Mesenchymal stem cell (in vitro differentiated cells and primary cell): ENCODE data around the gene KLF7.

Experiments
- DNase-seq: peaks from one replicate; pipeline ENCODE4 v3.0.0-alpha.2; 2013
- H2AFZ ChIP-seq: one replicate; pipeline ENCODE4 v1.6.1; 2013; ENCODE audit warnings: low read depth, mild to moderate bottlenecking, control low read depth, inconsistent platforms, low read length, moderate library complexity
- H2AK5ac ChIP-seq: 2 replicates; pipeline ENCODE4 v1.6.1; 2013; ENCODE audit warnings: low read length, moderate library complexity, mild to moderate bottlenecking, inconsistent platforms; ENCODE audit not compliant: severe bottlenecking
- H2BK120ac ChIP-seq: one replicate; pipeline ENCODE4 v1.6.1; 2013; ENCODE audit warnings: low read depth, mild to moderate bottlenecking, inconsistent platforms, low read length, moderate library complexity
- H2BK12ac ChIP-seq, 2 experiments: one replicate each; pipeline ENCODE4 v1.6.1; 2013; ENCODE audit warnings: inconsistent platforms in 2 of 2, low read length in 2 of 2, mild to moderate bottlenecking in 2 of 2, moderate library complexity in 2 of 2, control low read depth in 1 of 2
- H2BK15ac ChIP-seq: one replicate; pipeline ENCODE4 v1.6.1; 2013; ENCODE audit warnings: mild to moderate bottlenecking, low read depth, inconsistent platforms; ENCODE audit not compliant: poor library complexity, severe bottlenecking
- H2BK5ac ChIP-seq: 2 replicates; pipeline ENCODE4 v1.6.1; 2013; ENCODE audit warnings: low read depth, mild to moderate bottlenecking, low read length, control low read depth, inconsistent platforms; ENCODE audit not compliant: poor library complexity, severe bottlenecking
- H3K14ac ChIP-seq, 2 experiments: one replicate each; pipeline ENCODE4 v1.6.1; 2013; ENCODE audit warnings: inconsistent platforms in 2 of 2, low read length in 2 of 2, control low read depth in 1 of 2, mild to moderate bottlenecking in 1 of 2, moderate library complexity in 1 of 2
- H3K18ac ChIP-seq, 2 experiments: one replicate each; pipeline ENCODE4 v1.6.1; 2013; ENCODE audit warnings: inconsistent platforms in 2 of 2, low read length in 2 of 2, control low read depth in 1 of 2, low read depth in 1 of 2, mild to moderate bottlenecking in 1 of 2
- H3K23ac ChIP-seq, 2 experiments: one replicate each; pipeline ENCODE4 v1.6.1; 2013; ENCODE audit warnings: inconsistent platforms in 2 of 2, low read length in 2 of 2, mild to moderate bottlenecking in 2 of 2, moderate library complexity in 2 of 2, control low read depth in 1 of 2
- H3K27ac ChIP-seq: 2 replicates; pipeline ENCODE4 v1.5.1; 2013; ENCODE audit warnings: mild to moderate bottlenecking, moderate library complexity, low read length, control low read depth, inconsistent platforms; ENCODE audit not compliant: poor library complexity, severe bottlenecking
- H3K27me3 ChIP-seq, 2 experiments: 2 replicates each; pipeline versions ENCODE4 v1.6.1 to v1.7.0; 2013; ENCODE audit warnings: low read length in 2 of 2, mild to moderate bottlenecking in 2 of 2, moderate library complexity in 2 of 2, control low read depth in 1 of 2, inconsistent platforms in 1 of 2; ENCODE audit not compliant: control insufficient read depth in 1 of 2, insufficient read depth in 1 of 2
- H3K36me3 ChIP-seq, 2 experiments: 2 replicates each; pipeline versions ENCODE4 v1.6.1 to v1.7.0; 2013; ENCODE audit warnings: low read length in 2 of 2, control low read depth in 1 of 2, inconsistent platforms in 1 of 2, low read depth in 1 of 2, mild to moderate bottlenecking in 1 of 2; ENCODE audit not compliant: insufficient read depth in 2 of 2, control insufficient read depth in 1 of 2
- H3K4ac ChIP-seq, 2 experiments: one replicate each; pipeline ENCODE4 v1.6.1; 2013; ENCODE audit warnings: inconsistent platforms in 2 of 2, low read length in 2 of 2, mild to moderate bottlenecking in 2 of 2, moderate library complexity in 2 of 2, control low read depth in 1 of 2, low read depth in 1 of 2
- H3K4me1 ChIP-seq: 2 replicates; pipeline ENCODE4 v1.6.1; 2013; ENCODE audit warnings: low read depth, low read length, control low read depth; ENCODE audit not compliant: control insufficient read depth, insufficient read depth
- H3K4me2 ChIP-seq: 2 replicates; pipeline ENCODE4 v1.6.1; 2013; ENCODE audit warnings: low read length, mild to moderate bottlenecking, inconsistent platforms; ENCODE audit not compliant: poor library complexity, severe bottlenecking
- H3K4me3 ChIP-seq, 2 experiments: 2 replicates each; pipeline versions ENCODE4 v1.5.1 to v1.7.0; 2013; ENCODE audit warnings: low read length in 2 of 2, mild to moderate bottlenecking in 2 of 2, control low read depth in 1 of 2, low read depth in 1 of 2; ENCODE audit not compliant: insufficient read depth in 1 of 2
- H3K79me1 ChIP-seq: replicated peaks from 2 replicates; pipeline ENCODE4 v1.6.1; 2013; ENCODE audit warnings: mild to moderate bottlenecking, control low read depth, low read length, inconsistent platforms; ENCODE audit not compliant: poor library complexity, severe bottlenecking
- H3K9ac ChIP-seq: 2 replicates; pipeline ENCODE4 v1.7.0; 2013; ENCODE audit warnings: mild to moderate bottlenecking, low read length, moderate library complexity
- H3K9me3 ChIP-seq: 2 replicates; pipeline ENCODE4 v1.7.0; 2013; ENCODE audit warnings: mild to moderate bottlenecking, low read length; ENCODE audit not compliant: control insufficient read depth
- H4K8ac ChIP-seq: one replicate; pipeline ENCODE4 v1.6.1; 2013; ENCODE audit warnings: inconsistent platforms, mild to moderate bottlenecking, low read length, moderate library complexity
- H4K91ac ChIP-seq: one replicate; pipeline ENCODE4 v1.6.1; 2013; ENCODE audit warnings: mild to moderate bottlenecking, low read length, inconsistent platforms
- WGBS: methylation state at CpG from one replicate; pipeline ENCODE4 v1.1.7; 2013; ENCODE audit warnings: mixed read lengths; 5-methylcytosine and 5-hydroxymethylcytosine counted together

KLF7 gene

GRCh38 chr2:207115715-207116364, 49.9 kb downstream of the KLF7 start:
- peak overlapping the region; percentile 51 for H3K9ac ChIP-seq
- 64% methylated on average over 5 of the region's 6 CpGs for WGBS
- H4K8ac ChIP-seq: no peak overlapping the region
- H2AK5ac ChIP-seq: no peak overlapping the region
- DNase-seq: peak; percentile 55
- no peak overlapping the region for H3K4ac ChIP-seq
- no peaks in the 10 kb centered on the region for H3K9me3 ChIP-seq
- H3K27me3 ChIP-seq: no peaks in the 10 kb centered on the region
- H2BK12ac ChIP-seq: no peak overlapping the region
- peak overlapping the region in 1 of 2 experiments; percentile 54 for H3K4me3 ChIP-seq
- H2AFZ ChIP-seq: no peak overlapping the region
- H3K36me3 ChIP-seq: peaks cover 6 to 37% of the 10 kb centered on the region in 2 experiments
- H3K27ac ChIP-seq: no peak overlapping the region
- H2BK5ac ChIP-seq: no peak overlapping the region
- no peaks in the 10 kb centered on the region for H3K4me1 ChIP-seq
- no peak overlapping the region for H2BK120ac ChIP-seq
- H2BK15ac ChIP-seq: no peak overlapping the region
- no peak overlapping the region for H3K23ac ChIP-seq
- no peak overlapping the region for H3K14ac ChIP-seq
- H3K4me2 ChIP-seq: no peak overlapping the region
- H3K79me1 ChIP-seq: peaks cover 16% of the 10 kb centered on the region
- no peak overlapping the region for H3K18ac ChIP-seq
- no peak overlapping the region for H4K91ac ChIP-seq

GRCh38 chr2:207113414-207113813, 52.3 kb downstream of the KLF7 start:
- Histone ChIP-seq H3K14ac (no peak overlapping the region), H3K18ac (no peak overlapping the region), H3K9me3 (no peaks in the 10 kb centered on the region)

GRCh38 chr2:207112785-207113184, 53.0 kb downstream of the KLF7 start:
- H3K14ac ChIP-seq: no peak overlapping the region
- H2AFZ ChIP-seq: no peak overlapping the region
- H2BK5ac ChIP-seq: no peak overlapping the region
- no peak overlapping the region for H3K4ac ChIP-seq
- H2BK12ac ChIP-seq: no peak overlapping the region
- peaks cover 23% of the 10 kb centered on the region for H3K79me1 ChIP-seq
- no peak overlapping the region for H2BK120ac ChIP-seq
- no peak overlapping the region for H3K4me2 ChIP-seq
- no peaks in the 10 kb centered on the region for H3K9me3 ChIP-seq
- no CpG with 5 or more reads among the region's 2 CpGs for WGBS
- DNase-seq: no peak
- H3K27ac ChIP-seq: no peak overlapping the region
- no peak overlapping the region for H4K91ac ChIP-seq
- no peak overlapping the region for H3K9ac ChIP-seq
- H3K4me1 ChIP-seq: peaks cover 1% of the 10 kb centered on the region
- H3K23ac ChIP-seq: no peak overlapping the region
- no peak overlapping the region for H4K8ac ChIP-seq
- no peak overlapping the region for H2AK5ac ChIP-seq
- no peak overlapping the region for H2BK15ac ChIP-seq
- no peak overlapping the region for H3K4me3 ChIP-seq
- no peak overlapping the region for H3K18ac ChIP-seq
- H3K36me3 ChIP-seq: peaks cover 9 to 45% of the 10 kb centered on the region in 2 experiments
- no peaks in the 10 kb centered on the region for H3K27me3 ChIP-seq

More at GRCh38 chr2:207113414-207113813, 52.3 kb downstream of the KLF7 start:
- H3K23ac ChIP-seq: no peak overlapping the region
- H2BK5ac ChIP-seq: no peak overlapping the region
- H3K4ac ChIP-seq: no peak overlapping the region
- H3K27ac ChIP-seq: no peak overlapping the region
- H3K27me3 ChIP-seq: no peaks in the 10 kb centered on the region
- H3K36me3 ChIP-seq: peaks cover 9 to 45% of the 10 kb centered on the region in 2 experiments
- no peak overlapping the region for H2BK12ac ChIP-seq
- H3K4me1 ChIP-seq: peaks cover 1% of the 10 kb centered on the region
- H3K9ac ChIP-seq: no peak overlapping the region
- no peak overlapping the region for H2BK120ac ChIP-seq
- no peak overlapping the region for H2AFZ ChIP-seq
- H3K4me3 ChIP-seq: no peak overlapping the region
- peaks cover 24% of the 10 kb centered on the region for H3K79me1 ChIP-seq
- no peak overlapping the region for H3K4me2 ChIP-seq
- H2BK15ac ChIP-seq: no peak overlapping the region
- H4K8ac ChIP-seq: no peak overlapping the region
- no peak overlapping the region for H2AK5ac ChIP-seq
- DNase-seq: no peak
- H4K91ac ChIP-seq: no peak overlapping the region

GRCh38 chr2:207112383-207112782, 53.4 kb downstream of the KLF7 start:
- Histone ChIP-seq H3K18ac (no peak overlapping the region), H2BK15ac (no peak overlapping the region), H3K9me3 (no peaks in the 10 kb centered on the region), H2BK5ac (no peak overlapping the region), H2AK5ac (no peak overlapping the region), H3K23ac (no peak overlapping the region), H3K27ac (no peak overlapping the region), H3K14ac (no peak overlapping the region), H2BK120ac (no peak overlapping the region), H4K91ac (no peak overlapping the region), H3K4me3 (no peak overlapping the region), H2BK12ac (no peak overlapping the region), H3K4ac (no peak overlapping the region), H3K79me1 (peaks cover 25% of the 10 kb centered on the region), H3K4me1 (peaks cover 1% of the 10 kb centered on the region), H3K4me2 (no peak overlapping the region), H3K27me3 (no peaks in the 10 kb centered on the region), H3K36me3 (peaks cover 12 to 46% of the 10 kb centered on the region in 2 experiments), H2AFZ (no peak overlapping the region), H4K8ac (no peak overlapping the region), H3K9ac (no peak overlapping the region)
- no peak for DNase-seq
- no CpG with 5 or more reads among the region's 2 CpGs for WGBS
